Peyer's patch (tissue), 4 donors: Measurements from ENCODE around the gene PLXDC1.

ENCODE experiments used
- CTCF ChIP-seq, 6 experiments: fragments of 450-650 bp in 4 of 6; fragments of 200-600 bp in 2 of 6; sonication (generic) in 1 of 6; IDR thresholded peaks; one replicate each; pipeline ENCODE4 v1.5.1; 2017 to 2019; ENCODE audit warnings: antibody characterized with exemption in 6 of 6, mild to moderate bottlenecking in 3 of 6, moderate library complexity in 1 of 6
- POLR2A ChIP-seq, 2 donors: fragments of 450-650 bp; IDR thresholded peaks; one replicate each; pipeline ENCODE4 v1.5.1; 2017; ENCODE audit warnings: antibody characterized with exemption in 2 of 2, mild to moderate bottlenecking in 2 of 2, moderate library complexity in 2 of 2

GRCh38 chr17:39194089-39194984, 42.9 kb upstream of the PLXDC1 start:
- peak in 1 of 6 experiments; percentile 3 for TF ChIP-seq CTCF (IDR thresholded peaks at IDR 0.05)
- no peak for TF ChIP-seq POLR2A (IDR thresholded peaks at IDR 0.05)
